ENCODE results near the gene CGAS.

DNA sequence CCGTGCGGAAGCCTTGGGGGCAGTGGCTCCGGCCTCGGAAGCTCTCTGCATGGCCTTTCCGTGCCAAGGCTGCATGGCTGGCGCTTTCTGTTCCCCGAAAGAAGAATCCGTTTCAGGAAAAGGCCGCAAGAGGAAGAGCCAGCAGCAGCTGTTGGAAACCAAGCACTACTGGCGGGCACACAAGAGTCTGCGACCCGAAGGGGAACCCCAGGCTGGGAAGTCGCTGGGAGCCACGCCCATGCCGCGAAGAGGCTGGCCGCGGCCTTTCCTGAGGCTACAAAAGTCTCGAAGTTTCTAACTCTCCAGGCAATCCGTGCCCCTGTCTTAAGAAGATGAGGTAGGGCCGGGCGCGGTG is at the start of gene CGAS:
- TF ChIP-seq GATA3 (IDR thresholded peaks at IDR 0.05; ENCODE audit: low read depth, low read length) (no peak), GATA2 (IDR thresholded peaks at IDR 0.05; ENCODE audit: low read depth, low read length) (no peak)

All from SH-SY5Y (cell line).